SK-N-SH (cell line): ENCODE results near the gene EHD2. TPM values are rescaled to one million over a fixed set of nuclear protein-coding genes. Genes with fewer than 3 reads are reported as not detected.

Experiments
- CTCF ChIA-PET: fragments of 300-600, 350-600 bp; formaldehyde crosslinking; extraction: SDS; loops from one replicate; lab custom pipeline; 2021; lab: Yijun Ruan, JAX
- POLR2A ChIA-PET: fragments of 350-600 bp; sonication (Branson Sonifier 250); formaldehyde crosslinking; extraction: SDS; loops from one replicate; lab custom pipeline; 2020; ENCODE audit warnings: antibody characterized with exemption, inconsistent platforms; lab: Yijun Ruan, JAX
- DNase-seq: peaks from one replicate; pipeline ENCODE4 v3.0.0; 2012
- H2AFZ ChIP-seq: fragments of 200-600 bp; sonication (generic); 2 replicates; pipeline ENCODE4 v1.8.1; 2016; ENCODE audit warnings: antibody characterized with exemption, mild to moderate bottlenecking, low read depth
- H3F3A ChIP-seq: fragments of 200-600 bp; sonication (generic); replicated peaks from 2 replicates; pipeline ENCODE3; 2016; ENCODE audit warnings: antibody characterized with exemption, mild to moderate bottlenecking; ENCODE audit not compliant: insufficient read depth
- H3K27ac ChIP-seq, 2 experiments: fragments of 200-500 bp in 1 of 2; fragments of 200-600 bp in 1 of 2; sonication (Bioruptor generic) in 1 of 2; sonication (generic), shearing (Covaris generic) in 1 of 2; 2 replicates each; pipeline versions ENCODE4 v1.5.1 to v1.6.1; 2014 to 2016; ENCODE audit warnings: low read depth in 2 of 2, inconsistent platforms in 1 of 2, low read length in 1 of 2, mild to moderate bottlenecking in 1 of 2, mixed read lengths in 1 of 2
- H3K27me3 ChIP-seq: fragments of 200-600 bp; sonication (generic), shearing (Covaris generic); 2 replicates; pipeline ENCODE4 v1.6.1; 2016; ENCODE audit warnings: mixed run types; ENCODE audit not compliant: insufficient read depth
- H3K36me3 ChIP-seq, 2 experiments: fragments of 200-500 bp in 1 of 2; fragments of 200-600 bp in 1 of 2; sonication (Bioruptor generic) in 1 of 2; sonication (generic) in 1 of 2; replicated peaks in 1 of 2; 2 replicates each; pipeline versions ENCODE3 to v1.5.1; 2014 to 2016; ENCODE audit warnings: low read length in 1 of 2, mild to moderate bottlenecking in 1 of 2; ENCODE audit not compliant: insufficient read depth in 2 of 2, control insufficient read depth in 1 of 2
- H3K4me1 ChIP-seq, 2 experiments: fragments of 200-500 bp in 1 of 2; fragments of 200-600 bp in 1 of 2; sonication (Bioruptor generic) in 1 of 2; sonication (generic), shearing (Covaris generic) in 1 of 2; 2 replicates each; pipeline versions ENCODE4 v1.5.1 to v1.6.1; 2014 to 2016; ENCODE audit warnings: low read depth in 1 of 2, low read length in 1 of 2, mixed run types in 1 of 2; ENCODE audit not compliant: insufficient read depth in 2 of 2, control insufficient read depth in 1 of 2
- H3K4me2 ChIP-seq: fragments of 200-600 bp; sonication (generic), shearing (Covaris generic); 2 replicates; pipeline ENCODE4 v1.6.1; 2017; ENCODE audit warnings: mixed run types
- H3K4me3 ChIP-seq, 2 experiments: fragments of 200-500 bp in 1 of 2; fragments of 200-600 bp in 1 of 2; sonication (Bioruptor generic) in 1 of 2; sonication (generic), shearing (Covaris generic) in 1 of 2; 2 replicates each; pipeline versions ENCODE4 v1.5.1 to v1.8.1; 2014 to 2016; ENCODE audit warnings: low read depth in 2 of 2, inconsistent platforms in 1 of 2, low read length in 1 of 2, mild to moderate bottlenecking in 1 of 2, mixed read lengths in 1 of 2, moderate library complexity in 1 of 2
- H3K79me2 ChIP-seq: fragments of 200-600 bp; sonication (generic); 2 replicates; pipeline ENCODE4 v1.8.1; 2017; ENCODE audit warnings: mild to moderate bottlenecking; ENCODE audit not compliant: insufficient read depth
- H3K9ac ChIP-seq: fragments of 200-600 bp; sonication (generic); 2 replicates; pipeline ENCODE4 v1.6.1; 2017; ENCODE audit warnings: mixed run types
- H3K9me2 ChIP-seq: fragments of 200-600 bp; sonication (generic); 2 replicates; pipeline ENCODE4 v1.6.1; 2017; ENCODE audit warnings: mixed run types
- H3K9me3 ChIP-seq: fragments of 200-600 bp; sonication (generic); 2 replicates; pipeline ENCODE4 v1.6.1; 2017; ENCODE audit warnings: mixed run types, mild to moderate bottlenecking, moderate library complexity
- H4K20me1 ChIP-seq: fragments of 200-600 bp; sonication (generic); 2 replicates; pipeline ENCODE4 v1.6.1; 2017; ENCODE audit warnings: mild to moderate bottlenecking, mixed run types; ENCODE audit not compliant: insufficient read depth
- CHD2 ChIP-seq: fragments of 150-350 bp; IDR thresholded peaks from 2 replicates; pipeline ENCODE4 v1.6.1; 2018; ENCODE audit warnings: low read length; ENCODE audit not compliant: partially characterized antibody
- EP300 ChIP-seq, 2 experiments: IDR thresholded peaks; 2 replicates each; pipeline versions ENCODE4 v1.4.0 to v1.6.1; 2012; ENCODE audit warnings: borderline replicate concordance in 1 of 2, low read depth in 1 of 2, low read length in 1 of 2
- EZH2phosphoT487 ChIP-seq: fragments of 200-600 bp; sonication (generic); IDR thresholded peaks from 2 replicates; pipeline ENCODE4 v1.6.1; 2017; ENCODE audit warnings: low read depth, mixed run types, mild to moderate bottlenecking, antibody characterized with exemption, moderate library complexity, borderline replicate concordance
- FOSL2 ChIP-seq: IDR thresholded peaks from 2 replicates; pipeline ENCODE4 v1.4.0; 2012; ENCODE audit warnings: low read depth, mild to moderate bottlenecking, moderate library complexity, borderline replicate concordance
- JUND ChIP-seq: IDR thresholded peaks from 2 replicates; pipeline ENCODE4 v1.4.0; 2012
- MEF2A ChIP-seq: IDR thresholded peaks from 2 replicates; pipeline ENCODE4 v1.4.0; 2012; ENCODE audit warnings: low read depth, borderline replicate concordance
- MXI1 ChIP-seq: IDR thresholded peaks from 2 replicates; pipeline ENCODE4 v1.6.1; 2012; ENCODE audit warnings: mild to moderate bottlenecking, low read depth, low read length, improper control_type of control experiment
- PBX3 ChIP-seq: IDR thresholded peaks from 2 replicates; pipeline ENCODE4; 2012
- POLR2AphosphoS5 ChIP-seq: IDR thresholded peaks from 2 replicates; pipeline ENCODE4 v1.6.1; 2012; ENCODE audit warnings: low read depth, low read length
- RCOR1 ChIP-seq: fragments of 150-350 bp; IDR thresholded peaks from 2 replicates; pipeline ENCODE4 v1.6.1; 2017; ENCODE audit warnings: antibody characterized with exemption, low read length
- SIN3A ChIP-seq: IDR thresholded peaks from 2 replicates; pipeline ENCODE4 v1.6.1; 2012; ENCODE audit warnings: low read depth, mild to moderate bottlenecking, low read length, moderate library complexity, borderline replicate concordance
- TCF12 ChIP-seq: IDR thresholded peaks from 2 replicates; pipeline ENCODE4 v1.4.0; 2012
- ZBTB33 ChIP-seq: IDR thresholded peaks from 2 replicates; pipeline ENCODE4 v1.4.0; 2012; ENCODE audit warnings: low read depth, borderline replicate concordance
- WGBS: methylation state at CpG from one replicate; pipeline ENCODE4 v1.1.6; 2017; ENCODE audit warnings: low lambda C conversion rate; 5-methylcytosine and 5-hydroxymethylcytosine counted together
- polyA plus RNA-seq, 3 experiments: library from polyadenylated mRNA; depleted of rRNA; stranded (reverse); fragments of >200 nt; gene quantifications; 2 replicates each; pipeline ENCODE4 v1.2.3, GENCODE V29; 2012
- TF ChIP-seq, protein P1 (sequence below): IDR thresholded peaks from 2 replicates; pipeline ENCODE4 v1.6.1; 2012; ENCODE audit warnings: mild to moderate bottlenecking, low read depth, low read length, moderate library complexity
- TF ChIP-seq, protein P2 (sequence below): fragments of 150-350 bp; IDR thresholded peaks from 2 replicates; pipeline ENCODE4 v1.6.1; 2017; ENCODE audit warnings: antibody characterized with exemption, low read length, low read depth, borderline replicate concordance
- TF ChIP-seq, protein P3 (sequence below): IDR thresholded peaks from 2 replicates; pipeline ENCODE4 v1.4.0; 2012; ENCODE audit warnings: low read depth, borderline replicate concordance

EHD2 gene
- polyA plus RNA-seq, 1 of the 3 experiments (the other 2 are of a cell fraction), result 55.5 TPM

GRCh38 chr19:47756953-47757608, 43.9 kb downstream of the EHD2 start:
- no peaks in the 10 kb centered on the region for H3K27me3 ChIP-seq
- peaks cover 17 to 56% of the 10 kb centered on the region in 2 experiments for H3K36me3 ChIP-seq
- DNase-seq, result no peak
- no peak overlapping the region for H3K4me2 ChIP-seq
- no peak overlapping the region for H2AFZ ChIP-seq
- CTCF ChIA-PET, result interaction anchor here (0.6 to 2.0 kb wide), 5 partner anchors 9 to 50 kb away, joined by 3 to 7 read pairs (median 6); partner anchors contain the start of genes EHD2 and NOP53
- peaks cover 3% of the 10 kb centered on the region; the same call in 1 of the 2 replicates for H4K20me1 ChIP-seq
- H3K79me2 ChIP-seq, result no peaks in the 10 kb centered on the region
- peaks cover 12% of the 10 kb centered on the region for H3F3A ChIP-seq
- POLR2A ChIA-PET, result no interaction called here
- H3K4me1 ChIP-seq, result no peaks in the 10 kb centered on the region
- no peaks in the 10 kb centered on the region for H3K9me2 ChIP-seq
- 97% methylated on average over 12 of the region's 22 CpGs for WGBS
- TF ChIP-seq MEF2A, result no peak
- TF ChIP-seq POLR2AphosphoS5, result no peak
- no peak for TF ChIP-seq PBX3
- no peak for TF ChIP-seq EZH2phosphoT487
- TF ChIP-seq TCF12, result no peak
- TF ChIP-seq, protein P1, sequence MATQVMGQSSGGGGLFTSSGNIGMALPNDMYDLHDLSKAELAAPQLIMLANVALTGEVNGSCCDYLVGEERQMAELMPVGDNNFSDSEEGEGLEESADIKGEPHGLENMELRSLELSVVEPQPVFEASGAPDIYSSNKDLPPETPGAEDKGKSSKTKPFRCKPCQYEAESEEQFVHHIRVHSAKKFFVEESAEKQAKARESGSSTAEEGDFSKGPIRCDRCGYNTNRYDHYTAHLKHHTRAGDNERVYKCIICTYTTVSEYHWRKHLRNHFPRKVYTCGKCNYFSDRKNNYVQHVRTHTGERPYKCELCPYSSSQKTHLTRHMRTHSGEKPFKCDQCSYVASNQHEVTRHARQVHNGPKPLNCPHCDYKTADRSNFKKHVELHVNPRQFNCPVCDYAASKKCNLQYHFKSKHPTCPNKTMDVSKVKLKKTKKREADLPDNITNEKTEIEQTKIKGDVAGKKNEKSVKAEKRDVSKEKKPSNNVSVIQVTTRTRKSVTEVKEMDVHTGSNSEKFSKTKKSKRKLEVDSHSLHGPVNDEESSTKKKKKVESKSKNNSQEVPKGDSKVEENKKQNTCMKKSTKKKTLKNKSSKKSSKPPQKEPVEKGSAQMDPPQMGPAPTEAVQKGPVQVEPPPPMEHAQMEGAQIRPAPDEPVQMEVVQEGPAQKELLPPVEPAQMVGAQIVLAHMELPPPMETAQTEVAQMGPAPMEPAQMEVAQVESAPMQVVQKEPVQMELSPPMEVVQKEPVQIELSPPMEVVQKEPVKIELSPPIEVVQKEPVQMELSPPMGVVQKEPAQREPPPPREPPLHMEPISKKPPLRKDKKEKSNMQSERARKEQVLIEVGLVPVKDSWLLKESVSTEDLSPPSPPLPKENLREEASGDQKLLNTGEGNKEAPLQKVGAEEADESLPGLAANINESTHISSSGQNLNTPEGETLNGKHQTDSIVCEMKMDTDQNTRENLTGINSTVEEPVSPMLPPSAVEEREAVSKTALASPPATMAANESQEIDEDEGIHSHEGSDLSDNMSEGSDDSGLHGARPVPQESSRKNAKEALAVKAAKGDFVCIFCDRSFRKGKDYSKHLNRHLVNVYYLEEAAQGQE, result no peak
- no peak for TF ChIP-seq RCOR1
- TF ChIP-seq EP300 (IDR thresholded peaks at IDR 0.05; ENCODE audit: borderline replicate concordance in 1 of 2, low read depth in 1 of 2, low read length in 1 of 2), result no peak
- no peak for TF ChIP-seq SIN3A
- TF ChIP-seq, protein P2, sequence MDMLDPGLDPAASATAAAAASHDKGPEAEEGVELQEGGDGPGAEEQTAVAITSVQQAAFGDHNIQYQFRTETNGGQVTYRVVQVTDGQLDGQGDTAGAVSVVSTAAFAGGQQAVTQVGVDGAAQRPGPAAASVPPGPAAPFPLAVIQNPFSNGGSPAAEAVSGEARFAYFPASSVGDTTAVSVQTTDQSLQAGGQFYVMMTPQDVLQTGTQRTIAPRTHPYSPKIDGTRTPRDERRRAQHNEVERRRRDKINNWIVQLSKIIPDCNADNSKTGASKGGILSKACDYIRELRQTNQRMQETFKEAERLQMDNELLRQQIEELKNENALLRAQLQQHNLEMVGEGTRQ, result no peak
- TF ChIP-seq ZBTB33, result no peak
- no peak for TF ChIP-seq JUND
- TF ChIP-seq, protein P3, sequence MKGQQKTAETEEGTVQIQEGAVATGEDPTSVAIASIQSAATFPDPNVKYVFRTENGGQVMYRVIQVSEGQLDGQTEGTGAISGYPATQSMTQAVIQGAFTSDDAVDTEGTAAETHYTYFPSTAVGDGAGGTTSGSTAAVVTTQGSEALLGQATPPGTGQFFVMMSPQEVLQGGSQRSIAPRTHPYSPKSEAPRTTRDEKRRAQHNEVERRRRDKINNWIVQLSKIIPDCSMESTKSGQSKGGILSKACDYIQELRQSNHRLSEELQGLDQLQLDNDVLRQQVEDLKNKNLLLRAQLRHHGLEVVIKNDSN, result no peak
- TF ChIP-seq CHD2, result no peak
- TF ChIP-seq FOSL2, result no peak
- TF ChIP-seq MXI1, result no peak
- no peak overlapping the region for H3K4me3 ChIP-seq
- no peak overlapping the region for H3K9ac ChIP-seq
- no peaks in the 10 kb centered on the region for H3K9me3 ChIP-seq
- no peak overlapping the region for H3K27ac ChIP-seq
